ENCODE results near the gene MLST8.

DNA sequence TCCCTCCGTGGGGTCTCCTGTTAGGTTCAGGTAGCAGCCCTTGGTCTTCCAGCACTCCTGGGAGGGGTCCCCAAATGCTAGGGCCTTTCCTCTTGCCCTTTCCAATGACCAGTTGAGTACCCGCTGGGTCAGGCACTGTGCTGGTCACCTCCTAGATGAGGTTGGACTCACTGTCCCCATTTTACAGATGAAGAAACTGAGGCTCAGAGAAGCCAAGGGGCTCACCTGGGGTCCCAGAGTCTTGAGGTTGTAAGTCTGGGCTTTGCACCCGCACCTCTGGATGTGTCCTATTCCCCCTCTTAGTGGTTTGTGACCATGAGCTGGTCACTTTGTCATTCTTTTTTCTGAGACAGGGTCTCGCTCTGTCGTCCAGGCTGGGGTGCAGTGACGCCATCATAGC lies 7.5 kb upstream of the MLST8 start:
- TF ChIP-seq CTCF (IDR thresholded peaks at IDR 0.05) (no peak), POLR2A (IDR thresholded peaks at IDR 0.05) (no peak)

Measured in thyroid gland (tissue), 4 donors.